GM21576 (cell line): ENCODE results near the gene INPP5B.
A peak's percentile ranks its signal among the peaks of the same experiment; 100 is the strongest.
"Not testable (repeated sequence)": the region's sequence is repeated elsewhere in the genome, so short reads cannot be mapped to it uniquely, and the experiment has no call there.

Experiments used
- ATAC-seq: cut with Tn5 transposase; IDR thresholded peaks from one replicate; pipeline ENCODE4 v1.9.1; 2021; ENCODE audit warnings: mild to moderate bottlenecking, moderate library complexity; ENCODE audit not compliant: unreplicated experiment

Gene INPP5B

GRCh38 chr1:37948841-37949240 is 2.0 kb upstream of the INPP5B start:
- no peak for ATAC-seq

- no peak for ATAC-seq
Measured at GRCh38 chr1:37948166-37948565, 1.3 kb upstream of the INPP5B start.

GRCh38 chr1:37947364-37947763 is 511 bp upstream of the INPP5B start:
- ATAC-seq, result no peak

- no peak for ATAC-seq
Measured at GRCh38 chr1:37945743-37946702, 830 bp downstream of the INPP5B start.

GRCh38 chr1:37945251-37945650 is 1.6 kb downstream of the INPP5B start:
- no peak for ATAC-seq

- ATAC-seq, result no peak
Measured at GRCh38 chr1:37944816-37945215, 2.0 kb downstream of the INPP5B start.

GRCh38 chr1:37944086-37944763 is 2.6 kb downstream of the INPP5B start:
- ATAC-seq, result no peak

GRCh38 chr1:37940299-37940947 is 6.4 kb downstream of the INPP5B start:
- ATAC-seq, result no peak

- not testable (repeated sequence) for ATAC-seq
Measured at GRCh38 chr1:37936760-37937159, 10.1 kb downstream of the INPP5B start.

GRCh38 chr1:37932759-37933158 is 14.1 kb downstream of the INPP5B start:
- no peak for ATAC-seq

GRCh38 chr1:37931361-37932158 is 15.3 kb downstream of the INPP5B start:
- ATAC-seq, result peak; percentile 86

- ATAC-seq, result no peak
Measured at GRCh38 chr1:37931102-37931360, 15.8 kb downstream of the INPP5B start.

- no peak for ATAC-seq
Measured at GRCh38 chr1:37930246-37931101, 16.4 kb downstream of the INPP5B start.

- ATAC-seq, result peak; percentile 39
Measured at GRCh38 chr1:37926038-37926924, 20.6 kb downstream of the INPP5B start.

GRCh38 chr1:37925316-37925715 is 21.5 kb downstream of the INPP5B start:
- no peak for ATAC-seq

- no peak for ATAC-seq
Measured at GRCh38 chr1:37923551-37923889, 23.3 kb downstream of the INPP5B start.

- peak; percentile 54 for ATAC-seq
Measured at GRCh38 chr1:37922767-37923550, 23.9 kb downstream of the INPP5B start.

GRCh38 chr1:37919277-37919676 is 27.6 kb downstream of the INPP5B start:
- ATAC-seq, result no peak
